GM21619 (cell line): Measurements from ENCODE around the gene SPATA13.
"Not testable (repeated sequence)": the region's sequence is repeated elsewhere in the genome, so short reads cannot be mapped to it uniquely, and the experiment has no call there.

Source experiments
- ATAC-seq: cut with Tn5 transposase; IDR thresholded peaks from one replicate; pipeline ENCODE4 v1.9.1; 2021; ENCODE audit not compliant: unreplicated experiment

The SPATA13 gene

DNA sequence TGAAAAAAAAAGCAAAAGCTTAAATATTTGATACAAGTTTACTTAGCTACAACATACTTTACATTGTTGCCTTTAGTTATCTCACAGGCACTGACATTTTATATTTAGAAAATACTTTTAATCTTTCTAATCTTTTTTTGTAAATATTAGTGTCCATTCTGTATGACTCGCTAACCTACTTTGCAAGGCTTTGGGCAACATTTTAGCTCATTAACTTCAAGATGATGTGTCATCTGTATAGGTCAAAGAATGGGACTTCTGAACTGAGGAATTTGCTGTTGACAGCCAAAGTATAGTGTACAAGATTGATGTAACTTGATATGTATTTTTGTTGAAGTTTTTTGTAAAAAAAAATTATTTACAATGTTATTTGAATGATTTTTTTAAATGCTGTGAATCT, 146.1 kb downstream of the SPATA13 start:
- no peak for ATAC-seq

- ATAC-seq = no peak
Measured at GRCh38 chr13:24307211-24308067, 146.9 kb downstream of the SPATA13 start.

GRCh38 chr13:24308068-24308445, 147.5 kb downstream of the SPATA13 start:
- no peak for ATAC-seq

DNA sequence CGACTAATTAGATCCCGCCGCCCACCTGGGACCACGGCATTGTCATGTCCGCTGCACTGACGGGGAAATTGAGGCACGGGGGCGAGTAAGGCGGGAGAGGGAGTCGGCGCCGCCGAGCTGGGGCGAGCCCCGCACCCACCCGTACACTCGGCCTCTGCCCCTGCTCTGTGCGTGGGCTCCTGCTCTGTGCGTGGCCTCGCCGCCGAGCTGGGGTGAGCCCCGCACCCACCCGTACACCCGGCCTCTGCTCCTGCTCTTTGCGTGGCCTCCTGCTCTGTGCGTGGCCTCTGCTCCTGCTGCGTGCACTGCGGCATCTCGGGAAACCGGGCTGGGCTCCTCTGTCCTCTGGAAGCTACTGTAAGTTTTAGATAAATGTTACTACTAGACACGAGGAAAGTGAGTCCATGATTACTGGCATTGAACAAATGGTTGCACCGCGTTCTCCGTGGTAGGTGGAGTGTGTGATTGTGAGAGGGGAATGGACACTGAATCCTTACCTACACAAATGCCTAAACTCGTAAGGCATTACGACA, 148.0 kb downstream of the SPATA13 start:
- no peak for ATAC-seq

DNA sequence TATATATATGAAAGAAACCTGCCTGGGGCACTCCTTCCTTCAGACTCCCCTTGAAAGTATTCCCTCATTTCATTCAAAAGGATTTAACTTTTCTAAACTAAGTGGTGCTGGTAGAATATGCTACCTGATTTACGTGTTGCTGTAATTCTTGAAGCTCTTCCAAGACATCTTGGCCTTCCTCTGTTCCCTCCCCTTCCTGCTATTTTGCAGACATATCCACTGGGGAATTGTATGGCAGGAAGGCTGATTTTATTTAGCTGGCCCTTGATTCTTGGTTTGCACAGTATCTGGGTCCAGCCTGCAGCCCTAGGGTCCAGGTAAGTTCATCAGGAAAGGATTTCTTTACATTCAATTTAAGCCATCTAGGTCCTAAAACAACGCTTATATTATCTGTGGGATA, 148.8 kb downstream of the SPATA13 start, which contains the start of gene C1QTNF9:
TSS of gene C1QTNF9 (plus strand) at position 281 of the 400 bp plus-strand sequence. CDS start 6,424 bp downstream, outside the sequence.
- ATAC-seq = not testable (repeated sequence)

DNA sequence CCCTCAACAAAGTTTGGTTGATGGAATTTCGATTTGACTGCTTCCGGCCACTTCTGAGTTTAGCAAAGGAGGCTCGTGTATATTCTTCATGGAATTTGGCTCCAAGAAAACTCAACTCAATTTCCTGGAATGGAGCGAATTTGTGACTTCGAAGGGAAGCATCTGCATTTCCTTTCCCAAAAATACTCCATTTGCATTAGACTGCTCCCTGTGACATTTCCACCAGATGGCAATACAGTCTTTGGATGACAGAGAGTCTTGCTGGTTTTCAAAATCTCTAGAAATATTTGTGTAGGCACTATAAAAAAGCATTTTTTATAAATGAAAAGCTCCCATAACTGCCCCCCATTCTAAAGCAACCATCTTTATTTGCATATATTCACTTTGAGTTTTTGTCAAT, 152.9 kb downstream of the SPATA13 start:
- no peak for ATAC-seq

GRCh38 chr13:24317835-24318234, 157.3 kb downstream of the SPATA13 start:
- ATAC-seq = not testable (repeated sequence)

DNA sequence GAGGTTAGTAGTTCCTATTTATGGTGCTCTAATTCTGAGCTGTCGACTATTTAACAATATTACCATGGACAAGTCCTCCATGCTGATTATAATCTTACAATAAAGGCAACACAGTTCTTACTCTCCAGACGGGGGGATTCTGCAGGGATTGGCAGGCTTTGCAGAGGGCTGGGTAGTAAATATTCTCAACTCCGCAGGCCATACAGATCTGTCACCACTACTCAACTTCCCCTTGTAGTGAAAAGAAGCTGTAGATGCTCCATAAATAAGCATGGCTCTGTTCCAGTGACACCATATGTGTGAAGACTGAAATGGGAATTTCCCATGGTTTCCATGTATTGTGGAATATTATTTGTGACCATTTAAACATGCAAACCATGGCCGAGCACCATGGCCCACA, 158.4 kb downstream of the SPATA13 start:
- ATAC-seq = not testable (repeated sequence)

GRCh38 chr13:24319641-24320040, 159.1 kb downstream of the SPATA13 start:
- not testable (repeated sequence) for ATAC-seq

- ATAC-seq = not testable (repeated sequence)
Measured at GRCh38 chr13:24321416-24321815, 160.9 kb downstream of the SPATA13 start.

DNA sequence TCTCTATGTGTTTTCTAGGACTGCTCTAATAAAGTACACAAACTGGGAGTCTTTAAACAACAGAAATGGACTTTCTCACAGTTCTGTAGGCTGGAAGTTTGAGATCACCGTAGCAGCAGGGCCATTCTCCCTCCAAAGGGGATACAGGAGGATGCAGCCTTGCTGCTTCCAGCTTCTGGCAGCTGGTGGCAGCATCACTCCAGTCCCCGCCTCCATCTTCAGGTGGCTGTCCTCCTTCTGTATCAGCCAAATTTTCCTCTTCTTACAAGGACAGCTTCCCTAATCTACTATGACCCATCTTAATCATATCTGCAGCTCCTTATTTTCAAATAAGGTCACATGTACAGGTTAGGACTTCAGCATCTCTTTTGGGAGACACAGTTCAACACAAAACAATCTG, 161.9 kb downstream of the SPATA13 start:
- not testable (repeated sequence) for ATAC-seq

- ATAC-seq = no peak
Measured at GRCh38 chr13:24323036-24323738, 162.7 kb downstream of the SPATA13 start.

DNA sequence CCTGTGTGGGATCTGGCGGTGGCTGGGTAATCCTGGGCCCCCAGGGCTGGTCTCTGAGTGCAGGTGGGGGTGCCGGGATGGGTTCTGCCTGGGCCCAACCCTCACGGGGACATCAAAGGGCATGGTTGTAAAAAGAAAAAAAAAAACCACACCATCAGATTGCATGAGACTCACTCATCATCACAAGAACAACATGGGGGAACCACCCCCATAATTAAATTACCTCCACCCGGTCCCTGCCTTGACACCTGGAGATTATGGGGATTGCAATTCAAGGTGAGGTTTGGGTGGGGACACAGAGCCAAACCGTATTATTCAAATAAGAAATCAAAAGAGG, 163.2 kb downstream of the SPATA13 start:
- no peak for ATAC-seq

DNA sequence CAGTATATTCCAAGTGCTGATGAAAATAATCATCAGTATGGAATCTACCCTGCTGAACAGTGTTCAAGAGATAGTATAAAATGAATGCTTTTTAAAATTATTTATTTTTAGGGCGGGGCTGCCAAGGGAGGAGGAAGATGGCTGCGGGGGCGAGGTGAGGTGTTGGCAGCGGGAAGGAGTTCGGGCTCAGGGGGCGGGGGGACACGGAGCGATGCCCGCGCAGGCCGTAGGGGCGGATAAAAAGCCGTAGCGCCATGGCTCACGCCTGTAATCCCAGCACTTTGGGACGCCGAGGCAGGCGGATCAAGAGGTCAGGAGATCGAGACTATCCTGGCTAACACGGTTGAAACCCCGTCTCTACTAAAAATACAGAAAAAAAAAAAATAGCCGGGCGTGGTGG, 167.1 kb downstream of the SPATA13 start:
- not testable (repeated sequence) for ATAC-seq

- no peak for ATAC-seq
Measured at GRCh38 chr13:24328145-24328544, 167.6 kb downstream of the SPATA13 start.

- no peak for ATAC-seq
Measured at GRCh38 chr13:24338721-24339120, 178.2 kb downstream of the SPATA13 start.

DNA sequence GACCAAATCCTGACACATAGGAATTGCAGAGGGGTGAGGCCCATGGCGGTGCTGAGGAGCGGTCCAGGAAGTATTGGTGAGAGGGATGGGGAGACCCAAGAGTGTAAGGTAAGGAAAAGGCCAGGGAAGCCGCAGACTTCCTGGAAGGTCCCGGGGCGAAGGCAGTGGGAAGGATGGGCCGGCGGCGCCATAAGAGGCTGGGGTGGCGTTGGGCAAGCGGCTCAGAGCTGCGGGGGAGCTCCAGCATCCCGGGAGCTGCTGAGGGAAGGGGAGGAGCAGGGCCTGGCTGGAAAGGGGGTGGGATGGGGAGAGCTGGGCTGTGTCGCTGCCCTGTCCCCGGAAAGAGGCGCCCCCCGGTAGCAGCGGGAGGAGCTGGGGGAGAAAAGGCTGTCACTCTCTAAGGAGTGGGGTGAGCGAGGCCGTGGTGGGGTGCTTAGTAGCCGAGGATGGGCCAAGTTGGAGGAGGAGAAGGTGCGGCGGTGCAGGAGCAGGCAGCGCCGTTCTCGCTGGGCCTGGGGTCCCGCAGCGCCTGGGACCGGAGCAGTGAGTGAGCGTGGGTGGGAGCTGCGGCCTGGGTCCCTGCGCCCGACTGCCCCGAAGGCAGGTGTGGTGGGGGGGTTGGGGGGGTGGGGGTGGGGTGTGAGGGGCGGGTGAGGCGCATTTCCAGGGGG, 179.6 kb downstream of the SPATA13 start:
- ATAC-seq = no peak

- ATAC-seq = no peak
Measured at GRCh38 chr13:24340608-24340955, 180.1 kb downstream of the SPATA13 start.

DNA sequence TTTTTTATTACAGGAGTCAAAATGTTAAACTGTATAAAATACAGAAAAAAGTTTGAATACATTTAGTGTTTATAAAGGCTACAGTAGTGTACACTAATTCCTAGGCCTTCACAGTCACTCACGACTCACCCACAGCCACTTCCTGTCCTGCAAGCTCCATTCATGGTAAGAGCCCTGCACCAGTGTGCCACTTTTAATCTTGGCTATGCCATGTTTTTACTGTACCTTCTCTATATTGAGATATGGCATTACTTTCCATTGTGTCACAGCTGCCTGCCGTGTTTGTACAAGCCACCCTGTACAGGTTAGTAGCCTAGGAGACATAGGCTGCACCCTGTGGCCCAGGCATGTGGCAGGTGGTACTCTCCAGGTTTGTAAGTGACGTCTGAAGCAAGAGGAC, 180.9 kb downstream of the SPATA13 start:
- ATAC-seq = no peak

GRCh38 chr13:24348385-24348784, 187.9 kb downstream of the SPATA13 start:
- ATAC-seq = no peak

DNA sequence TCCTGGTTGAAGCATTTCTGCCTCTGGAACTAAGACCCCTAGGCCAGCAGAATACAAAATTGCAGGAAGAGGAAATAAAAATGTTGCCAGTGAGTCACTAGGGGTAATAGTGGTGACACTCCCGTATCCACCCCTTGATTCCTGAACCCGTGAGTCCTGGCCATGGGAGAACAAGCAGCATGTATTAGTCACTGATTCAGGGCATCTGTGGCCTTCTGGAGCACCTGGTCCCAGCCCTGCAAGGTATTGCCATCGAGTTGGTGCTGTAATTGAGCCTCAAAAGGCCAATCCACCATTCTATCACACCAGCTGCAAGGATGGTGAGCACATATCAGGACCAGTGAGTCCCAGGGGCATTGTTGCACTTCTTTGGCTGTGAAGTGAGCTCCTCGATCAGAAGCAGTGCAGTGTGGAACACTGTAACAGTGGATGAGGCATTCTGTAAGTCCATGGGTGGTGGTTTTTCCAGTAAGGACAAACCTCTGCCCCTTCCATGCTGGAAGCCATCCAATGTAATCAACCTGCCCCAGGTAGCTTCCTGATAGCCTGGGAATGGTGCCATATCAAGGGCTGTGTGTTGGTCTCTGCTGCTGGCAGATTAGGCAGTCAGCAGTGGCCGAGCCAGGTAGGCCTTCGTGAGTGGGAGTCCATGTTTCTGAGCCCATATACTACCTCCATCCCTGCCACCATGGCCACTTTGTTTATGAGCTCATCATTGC, 188.4 kb downstream of the SPATA13 start:
- no peak for ATAC-seq
